Measurements from ENCODE around the gene PLCH1. TPM values are rescaled to one million over a fixed set of nuclear protein-coding genes. Genes with fewer than 3 reads are reported as not detected.
"Not testable (repeated sequence)": the region's sequence is repeated elsewhere in the genome, so short reads cannot be mapped to it uniquely, and the experiment has no call there.

The PLCH1 gene
- total RNA-seq, 1 donor = 11.7 TPM

DNA sequence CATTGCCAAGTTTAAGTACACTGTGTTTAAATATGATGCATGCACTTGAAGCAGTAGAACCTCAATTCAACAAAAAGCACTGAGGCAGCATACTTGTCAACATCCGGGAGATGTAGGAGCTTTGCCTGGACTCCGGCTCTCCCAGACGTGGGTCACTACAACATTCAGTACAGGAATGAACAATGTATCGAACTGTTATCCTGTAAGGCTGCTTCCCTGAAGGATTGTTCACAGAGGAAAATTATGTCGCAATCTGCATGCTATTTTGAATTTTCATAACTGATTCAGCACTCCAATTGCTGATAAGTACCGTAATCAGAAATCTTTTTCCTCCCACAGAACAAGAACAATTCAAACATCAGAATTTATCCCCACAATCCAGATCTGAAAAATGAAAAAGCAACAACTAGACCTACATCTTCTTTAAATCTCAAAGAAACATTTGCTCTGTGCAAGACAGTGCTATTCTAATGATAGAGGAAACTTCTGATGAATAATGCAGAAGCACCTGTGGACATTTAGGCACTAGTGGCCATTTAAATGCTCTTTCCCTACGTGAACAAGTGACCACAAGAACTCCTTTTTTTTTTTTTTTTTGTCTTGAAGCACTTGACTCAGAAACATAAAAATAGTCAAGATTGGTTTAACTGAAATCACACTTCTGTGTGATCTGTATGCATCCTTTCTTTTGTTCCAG is 113.4 kb downstream of the PLCH1 start:
- H3K4me3 ChIP-seq (ENCODE audit: low read depth, low read length) = no peak overlapping the region
- TF ChIP-seq, protein P1, sequence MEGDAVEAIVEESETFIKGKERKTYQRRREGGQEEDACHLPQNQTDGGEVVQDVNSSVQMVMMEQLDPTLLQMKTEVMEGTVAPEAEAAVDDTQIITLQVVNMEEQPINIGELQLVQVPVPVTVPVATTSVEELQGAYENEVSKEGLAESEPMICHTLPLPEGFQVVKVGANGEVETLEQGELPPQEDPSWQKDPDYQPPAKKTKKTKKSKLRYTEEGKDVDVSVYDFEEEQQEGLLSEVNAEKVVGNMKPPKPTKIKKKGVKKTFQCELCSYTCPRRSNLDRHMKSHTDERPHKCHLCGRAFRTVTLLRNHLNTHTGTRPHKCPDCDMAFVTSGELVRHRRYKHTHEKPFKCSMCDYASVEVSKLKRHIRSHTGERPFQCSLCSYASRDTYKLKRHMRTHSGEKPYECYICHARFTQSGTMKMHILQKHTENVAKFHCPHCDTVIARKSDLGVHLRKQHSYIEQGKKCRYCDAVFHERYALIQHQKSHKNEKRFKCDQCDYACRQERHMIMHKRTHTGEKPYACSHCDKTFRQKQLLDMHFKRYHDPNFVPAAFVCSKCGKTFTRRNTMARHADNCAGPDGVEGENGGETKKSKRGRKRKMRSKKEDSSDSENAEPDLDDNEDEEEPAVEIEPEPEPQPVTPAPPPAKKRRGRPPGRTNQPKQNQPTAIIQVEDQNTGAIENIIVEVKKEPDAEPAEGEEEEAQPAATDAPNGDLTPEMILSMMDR (IDR thresholded peaks at IDR 0.05; ENCODE audit: insufficient read depth, low read depth, low read length) = no peak
- DNase-seq (ENCODE audit: low read depth) = peak; percentile 14

DNA sequence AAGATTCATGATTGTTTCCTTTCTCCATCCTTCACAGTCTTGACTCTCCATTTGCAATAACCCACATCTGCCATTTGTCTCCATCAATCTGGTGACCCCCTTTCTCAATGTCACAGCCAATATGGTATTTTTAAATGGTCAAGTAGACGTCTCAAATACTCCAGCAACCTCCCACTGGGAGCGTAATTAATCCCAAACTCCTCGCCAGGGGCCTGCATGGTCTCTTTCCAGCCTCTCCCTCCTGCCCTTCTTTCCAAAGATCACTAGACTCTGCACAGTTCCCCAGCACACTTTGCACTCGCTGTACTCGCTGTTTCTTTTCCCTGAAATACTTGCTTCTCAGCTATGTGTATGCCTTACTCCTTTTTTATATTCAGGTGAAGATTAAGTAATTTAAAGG is 115.3 kb downstream of the PLCH1 start:
- no peak for DNase-seq (ENCODE audit: low read depth)
- TF ChIP-seq, protein P1 (IDR thresholded peaks at IDR 0.05; ENCODE audit: insufficient read depth, low read depth, low read length) = no peak
- no peak overlapping the region for H3K4me3 ChIP-seq (ENCODE audit: low read depth, low read length)

DNA sequence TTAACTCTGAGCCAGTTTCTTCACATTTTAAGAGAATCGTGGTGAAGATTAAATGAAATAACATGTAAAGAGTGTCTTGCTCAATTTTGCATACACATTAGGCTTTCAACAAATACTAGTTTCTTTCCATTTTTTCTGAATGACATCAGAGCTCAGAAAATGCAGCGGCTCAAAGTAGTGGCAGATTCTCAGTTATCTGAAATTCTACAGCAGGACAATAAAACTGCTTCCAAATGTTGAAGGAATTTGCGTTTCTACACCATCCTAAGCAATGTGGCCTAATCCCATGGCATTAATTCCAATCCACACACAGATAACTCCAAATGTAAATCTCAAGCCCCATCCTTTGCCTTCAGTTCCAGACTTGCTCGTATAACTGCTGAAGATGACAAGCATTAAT is 115.8 kb downstream of the PLCH1 start:
- no peak overlapping the region for H3K4me3 ChIP-seq (ENCODE audit: low read depth, low read length)
- TF ChIP-seq, protein P1 (IDR thresholded peaks at IDR 0.05; ENCODE audit: insufficient read depth, low read depth, low read length) = no peak
- peak; percentile 36 for DNase-seq (ENCODE audit: low read depth)

DNA sequence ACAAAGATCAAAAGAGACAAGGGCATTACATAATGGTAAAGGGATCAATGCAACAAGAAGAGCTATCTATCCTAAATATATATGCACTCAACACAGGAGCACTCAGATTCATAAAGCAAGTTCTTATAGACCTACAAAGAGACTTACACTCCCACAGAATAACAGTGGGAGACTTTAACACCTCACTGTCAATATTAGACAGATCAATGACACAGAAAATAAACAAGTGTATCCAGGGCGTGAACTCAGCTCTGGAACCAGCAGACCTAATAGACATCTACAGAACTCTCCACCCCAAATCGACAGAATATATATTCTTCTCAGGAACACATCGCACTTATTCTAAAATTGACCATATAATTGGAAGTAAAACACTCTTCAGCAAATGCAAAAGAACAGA is 122.2 kb downstream of the PLCH1 start:
- not testable (repeated sequence) for H3K4me3 ChIP-seq (ENCODE audit: low read depth, low read length); DNase-seq (ENCODE audit: low read depth)

DNA sequence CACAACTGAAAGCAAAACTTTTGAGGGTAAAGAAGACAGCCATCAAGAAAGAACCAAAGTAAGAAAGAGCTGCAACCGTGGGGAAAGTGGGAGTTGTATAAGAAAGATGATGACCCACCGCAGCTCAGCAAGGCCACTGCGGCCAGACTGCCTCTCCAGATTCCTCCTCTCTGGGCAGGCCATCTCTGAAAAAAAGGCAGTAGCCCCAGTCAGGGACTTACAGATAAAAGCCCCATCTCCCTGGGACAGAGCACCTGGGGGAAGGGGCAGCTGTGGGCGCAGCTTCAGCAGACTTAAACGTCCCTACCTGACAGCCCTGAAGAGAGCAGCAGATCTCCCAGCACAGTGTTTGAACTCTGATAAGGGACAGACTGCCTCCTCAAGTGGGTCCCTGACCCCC is 124.3 kb downstream of the PLCH1 start:
- H3K4me3 ChIP-seq (ENCODE audit: low read depth, low read length) = not testable (repeated sequence)

DNA sequence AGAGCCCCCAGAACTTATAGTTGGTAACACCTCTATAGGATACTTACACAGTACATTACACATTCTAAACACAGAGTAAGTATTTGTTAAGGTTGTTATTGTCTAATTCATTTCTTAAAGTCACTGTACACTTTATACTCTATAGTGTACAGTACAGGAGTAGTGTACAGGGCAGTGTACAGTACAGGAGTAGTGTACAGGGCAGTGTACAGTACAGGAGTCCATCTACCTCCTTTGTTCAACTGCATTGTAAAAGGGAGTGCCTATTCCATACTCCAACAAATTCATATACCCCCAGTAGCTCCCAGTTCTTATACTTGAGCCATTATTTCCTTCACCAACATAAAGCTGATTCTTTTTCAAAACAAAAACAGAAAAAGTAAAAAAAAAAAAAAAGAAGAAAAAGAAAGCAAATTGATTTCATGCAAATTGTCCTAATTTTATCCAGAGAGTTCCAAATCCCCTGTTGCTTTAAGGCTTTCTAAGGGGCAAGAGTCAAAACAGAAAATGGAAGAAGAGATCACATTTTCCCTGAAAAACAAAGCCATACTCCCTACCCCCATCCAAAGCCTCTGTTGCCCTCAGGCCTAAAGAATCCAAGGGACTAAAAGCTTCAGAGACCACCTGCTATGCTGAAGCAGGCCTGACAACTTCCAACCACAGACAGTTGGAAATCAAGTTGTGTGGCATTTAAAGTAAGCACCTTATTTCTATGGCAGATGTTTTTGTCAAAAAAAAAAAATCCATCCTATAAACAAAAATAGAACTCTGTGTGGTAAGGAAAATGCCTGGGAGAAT is 125.6 kb downstream of the PLCH1 start:
- no peak for DNase-seq (ENCODE audit: low read depth)
- TF ChIP-seq, protein P1 (IDR thresholded peaks at IDR 0.05; ENCODE audit: insufficient read depth, low read depth, low read length) = no peak
- no peak overlapping the region for H3K4me3 ChIP-seq (ENCODE audit: low read depth, low read length)

More for the DNA sequence above, 124.3 kb downstream of the PLCH1 start:
- not testable (repeated sequence) for DNase-seq (ENCODE audit: low read depth)

DNA sequence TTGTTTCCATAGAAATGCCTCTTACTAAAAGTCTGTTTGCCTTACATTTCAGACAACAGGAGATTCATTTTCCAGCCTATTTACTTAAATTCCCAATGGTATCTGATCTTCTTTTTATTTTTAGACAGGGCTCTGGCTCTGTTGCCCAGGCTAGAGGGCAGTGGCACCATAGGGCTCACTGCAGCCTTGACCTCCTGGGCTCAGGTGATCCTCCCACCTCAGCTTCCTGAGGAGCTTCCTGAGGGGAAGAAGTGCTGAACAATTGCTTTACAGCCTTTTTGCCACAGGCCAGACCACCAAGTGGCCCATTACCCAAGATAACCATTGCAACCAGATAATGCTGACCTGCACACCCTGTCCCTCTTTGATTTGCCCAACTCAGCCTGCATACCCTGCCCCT is 126.3 kb downstream of the PLCH1 start:
- no peak for DNase-seq (ENCODE audit: low read depth)
- H3K4me3 ChIP-seq (ENCODE audit: low read depth, low read length) = no peak overlapping the region
- TF ChIP-seq, protein P1 (IDR thresholded peaks at IDR 0.05; ENCODE audit: insufficient read depth, low read depth, low read length) = no peak
